WTC11 (cell line): ENCODE data around the gene CNOT8.

Experiments used
- ATF2 ChIP-seq: sonication (generic); formaldehyde crosslinking; IDR thresholded peaks from 2 replicates; pipeline ENCODE4 v1.8.1; 2022; ENCODE audit warnings: low read depth, missing genetic modification reagents, borderline replicate concordance
- ATF6 ChIP-seq: sonication (generic); formaldehyde crosslinking; IDR thresholded peaks from 2 replicates; pipeline ENCODE4 v1.8.1; 2023; ENCODE audit warnings: mild to moderate bottlenecking, missing genetic modification reagents
- CDX4 ChIP-seq: fragments of 250-450 bp; sonication (Bioruptor Pico); IDR thresholded peaks from 2 replicates; pipeline ENCODE4 v1.9.0; 2021; ENCODE audit warnings: moderate library complexity, mild to moderate bottlenecking, inconsistent platforms, borderline replicate concordance
- CTCF ChIP-seq: fragments of 200-600 bp; IDR thresholded peaks from 2 replicates; pipeline ENCODE4 v1.8.0; 2022; ENCODE audit warnings: antibody characterized with exemption
- E2F1 ChIP-seq: sonication (generic); formaldehyde crosslinking; IDR thresholded peaks from 2 replicates; pipeline ENCODE4 v1.8.0; 2022; ENCODE audit warnings: mild to moderate bottlenecking, missing genetic modification reagents
- ESRRA ChIP-seq: sonication (generic); formaldehyde crosslinking; IDR thresholded peaks from 2 replicates; pipeline ENCODE4 v1.8.1; 2022; ENCODE audit warnings: mild to moderate bottlenecking, missing genetic modification reagents, borderline replicate concordance
- ETV6 ChIP-seq: sonication (generic); formaldehyde crosslinking; IDR thresholded peaks from 2 replicates; pipeline ENCODE4 v1.8.1; 2022; ENCODE audit warnings: mild to moderate bottlenecking, missing genetic modification reagents
- IRF1 ChIP-seq: sonication (generic); formaldehyde crosslinking; IDR thresholded peaks from 2 replicates; pipeline ENCODE4 v1.8.0; 2023; ENCODE audit warnings: missing genetic modification reagents
- IRF2 ChIP-seq: sonication (generic); formaldehyde crosslinking; IDR thresholded peaks from 2 replicates; pipeline ENCODE4 v1.8.0; 2022; ENCODE audit warnings: low read depth, missing genetic modification reagents, borderline replicate concordance
- STAT6 ChIP-seq: sonication (generic); formaldehyde crosslinking; conservative IDR thresholded peaks from 2 replicates; pipeline ENCODE4 v1.8.1; 2023; ENCODE audit warnings: mild to moderate bottlenecking, low read depth, missing genetic modification reagents, moderate library complexity

GRCh38 chr5:154893381-154893780 lies 35.0 kb downstream of the CNOT8 start:
- no peak for TF ChIP-seq ATF6
- no peak for TF ChIP-seq CTCF
- no peak for TF ChIP-seq IRF1 (CRISPR knock-in tag)
- TF ChIP-seq STAT6 (CRISPR knock-in tag) = no peak
- TF ChIP-seq E2F1 (CRISPR knock-in tag) = no peak
- TF ChIP-seq IRF2 (CRISPR knock-in tag) = no peak
- TF ChIP-seq ETV6 (CRISPR knock-in tag) = no peak
- no peak for TF ChIP-seq ESRRA
- TF ChIP-seq CDX4 (CRISPR knock-in tag) = no peak
- TF ChIP-seq ATF2 = no peak
